H1 (cell line): Measurements from ENCODE around the gene TSPEAR. TPM values are rescaled to one million over a fixed set of nuclear protein-coding genes. Genes with fewer than 3 reads are reported as not detected.

ENCODE experiments used
- CTCF ChIA-PET: fragments of 300-600 bp; sonication (Branson Sonifier 250); formaldehyde crosslinking; loops from one replicate; lab custom pipeline; 2021; ENCODE audit not compliant: partially characterized antibody; lab: Charles Lee
- POLR2A ChIA-PET: fragments of 300-600 bp; sonication (Branson Sonifier 250); formaldehyde crosslinking; loops from one replicate; lab custom pipeline; 2021; ENCODE audit warnings: inconsistent platforms; ENCODE audit not compliant: partially characterized antibody; lab: Charles Lee
- DNase-seq, 2 experiments: peaks; one replicate each; pipeline versions ENCODE4 v3.0.0 to v3.0.0-alpha.2; 2010 to 2022; ENCODE audit warnings: low spot score in 2 of 2, low read depth in 1 of 2, mixed read lengths in 1 of 2
- FAIRE-seq: peaks from 2 replicates; lab custom pipeline; 2011; peaks lifted over from hg19 to GRCh38; lab: Jason Lieb, UNC
- H2AFZ ChIP-seq: 2 replicates; pipeline ENCODE4 v1.8.1; 2012; ENCODE audit warnings: low read length, inconsistent platforms
- H2AK5ac ChIP-seq: 2 replicates; pipeline ENCODE4 v1.6.1; 2013; ENCODE audit warnings: low read depth, low read length
- H2BK120ac ChIP-seq: replicated peaks from 2 replicates; pipeline ENCODE3; 2013; ENCODE audit warnings: low read depth, low read length, inconsistent platforms
- H2BK12ac ChIP-seq: 2 replicates; pipeline ENCODE4 v1.6.1; 2013; ENCODE audit warnings: low read depth, low read length
- H2BK15ac ChIP-seq: 2 replicates; pipeline ENCODE4 v1.6.1; 2013; ENCODE audit warnings: low read length
- H2BK20ac ChIP-seq: 2 replicates; pipeline ENCODE4 v1.6.1; 2013; ENCODE audit warnings: low read length
- H2BK5ac ChIP-seq: 2 replicates; pipeline ENCODE4 v1.6.1; 2013; ENCODE audit warnings: low read depth, low read length
- H3K14ac ChIP-seq: 2 replicates; pipeline ENCODE4 v1.6.1; 2013; ENCODE audit warnings: inconsistent platforms; ENCODE audit not compliant: insufficient read length
- H3K18ac ChIP-seq: 2 replicates; pipeline ENCODE4 v1.6.1; 2013; ENCODE audit warnings: low read length; ENCODE audit errors: extremely low read depth
- H3K23ac ChIP-seq: 2 replicates; pipeline ENCODE4 v1.6.1; 2013; ENCODE audit warnings: inconsistent platforms; ENCODE audit not compliant: insufficient read length
- H3K23me2 ChIP-seq: 2 replicates; pipeline ENCODE4 v1.6.1; 2013; ENCODE audit warnings: low read depth, low read length
- H3K27ac ChIP-seq: 2 replicates; pipeline ENCODE4 v1.6.1; 2011; ENCODE audit warnings: low read depth, low read length, inconsistent platforms
- H3K27me3 ChIP-seq, 4 experiments: replicated peaks in 1 of 4; 1 replicate in 1 of 4; 2 replicates in 3 of 4; pipeline versions ENCODE4 v1.6.1 to v1.8.1; 2011 to 2013; ENCODE audit warnings: low read length in 3 of 4, mild to moderate bottlenecking in 3 of 4, inconsistent platforms in 2 of 4, mixed read lengths in 2 of 4, moderate library complexity in 1 of 4; ENCODE audit not compliant: control insufficient read depth in 3 of 4, insufficient read depth in 3 of 4; ENCODE audit errors: extremely low read depth in 1 of 4
- H3K36me3 ChIP-seq, 4 experiments: 2 replicates each; pipeline versions ENCODE4 v1.6.1 to v1.8.1; 2011 to 2013; ENCODE audit warnings: mild to moderate bottlenecking in 4 of 4, low read length in 3 of 4, moderate library complexity in 2 of 4, control low read depth in 1 of 4, inconsistent platforms in 1 of 4; ENCODE audit not compliant: insufficient read depth in 4 of 4, control insufficient read depth in 2 of 4
- H3K4ac ChIP-seq: replicated peaks from 2 replicates; pipeline ENCODE3; 2013; ENCODE audit warnings: low read length, low read depth, mixed read lengths, inconsistent platforms; ENCODE audit not compliant: insufficient read length
- H3K4me1 ChIP-seq, 4 experiments: replicated peaks in 1 of 4; 1 replicate in 1 of 4; 2 replicates in 3 of 4; pipeline versions ENCODE4 v1.6.1 to v1.8.1; 2011 to 2013; ENCODE audit warnings: low read length in 3 of 4, inconsistent platforms in 2 of 4, mixed read lengths in 1 of 4; ENCODE audit not compliant: insufficient read depth in 4 of 4, control insufficient read depth in 3 of 4
- H3K4me2 ChIP-seq, 2 experiments: 2 replicates each; pipeline versions ENCODE4 v1.6.1 to v1.8.1; 2011 to 2013; ENCODE audit warnings: low read depth in 2 of 2, low read length in 2 of 2, control low read depth in 1 of 2, inconsistent platforms in 1 of 2, mild to moderate bottlenecking in 1 of 2; ENCODE audit not compliant: insufficient read depth in 1 of 2
- H3K4me3 ChIP-seq, 4 experiments: fragments of 200-600, 300-600 bp in 1 of 4; sonication (generic), shearing (Covaris generic), sonication (Bioruptor Twin) in 1 of 4; 2 replicates each; pipeline versions ENCODE4 v1.5.1 to v1.8.1; 2011 to 2016; ENCODE audit warnings: low read length in 4 of 4, low read depth in 3 of 4, control low read depth in 2 of 4, inconsistent platforms in 2 of 4, mild to moderate bottlenecking in 2 of 4, mixed read lengths in 1 of 4, moderate library complexity in 1 of 4; ENCODE audit not compliant: insufficient read depth in 2 of 4; ENCODE audit errors: extremely low read depth in 1 of 4
- H3K56ac ChIP-seq: replicated peaks from 2 replicates; pipeline ENCODE3; 2013; ENCODE audit warnings: low read depth, mild to moderate bottlenecking, mixed read lengths, low read length, inconsistent platforms; ENCODE audit not compliant: insufficient read length
- H3K79me1 ChIP-seq: 2 replicates; pipeline ENCODE4 v1.6.1; 2013; ENCODE audit warnings: low read depth, low read length, control low read depth
- H3K79me2 ChIP-seq, 2 experiments: 2 replicates each; pipeline versions ENCODE4 v1.6.1 to v1.8.1; 2012 to 2013; ENCODE audit warnings: low read length in 2 of 2, mild to moderate bottlenecking in 2 of 2, inconsistent platforms in 1 of 2; ENCODE audit not compliant: insufficient read depth in 2 of 2, control insufficient read depth in 1 of 2
- H3K9ac ChIP-seq, 4 experiments: replicated peaks in 1 of 4; 1 replicate in 1 of 4; 2 replicates in 3 of 4; pipeline versions ENCODE4 v1.6.1 to v1.8.1; 2011 to 2013; ENCODE audit warnings: low read depth in 3 of 4, low read length in 3 of 4, control low read depth in 2 of 4, mild to moderate bottlenecking in 2 of 4, moderate library complexity in 2 of 4, inconsistent platforms in 1 of 4; ENCODE audit errors: extremely low read depth in 1 of 4
- H3K9me3 ChIP-seq, 2 experiments: 2 replicates each; pipeline versions ENCODE4 v1.6.1 to v1.8.1; 2012 to 2013; ENCODE audit warnings: mild to moderate bottlenecking in 2 of 2, moderate library complexity in 2 of 2, control low read depth in 1 of 2, inconsistent platforms in 1 of 2, low read depth in 1 of 2, low read length in 1 of 2, mixed read lengths in 1 of 2; ENCODE audit not compliant: insufficient read depth in 2 of 2
- H4K20me1 ChIP-seq, 2 experiments: replicated peaks in 1 of 2; 2 replicates each; pipeline versions ENCODE3 to v1.8.1; 2011 to 2013; ENCODE audit warnings: inconsistent platforms in 2 of 2, low read length in 2 of 2, mild to moderate bottlenecking in 1 of 2; ENCODE audit not compliant: insufficient read depth in 2 of 2, control insufficient read depth in 1 of 2
- H4K5ac ChIP-seq: 2 replicates; pipeline ENCODE4 v1.6.1; 2013; ENCODE audit warnings: low read length, low read depth, mixed read lengths, inconsistent platforms; ENCODE audit not compliant: insufficient read length
- H4K8ac ChIP-seq: 2 replicates; pipeline ENCODE4 v1.8.0; 2013; ENCODE audit warnings: mild to moderate bottlenecking, moderate library complexity, low read length, inconsistent platforms; ENCODE audit not compliant: insufficient read depth; ENCODE audit errors: extremely low read depth
- H4K91ac ChIP-seq: replicated peaks from 2 replicates; pipeline ENCODE3; 2013; ENCODE audit warnings: low read length, mixed read lengths, inconsistent platforms; ENCODE audit not compliant: insufficient read length
- BCL11A ChIP-seq, 2 experiments: IDR thresholded peaks; one replicate each; pipeline ENCODE4 v1.6.1; 2011; ENCODE audit warnings: low read depth in 2 of 2, low read length in 2 of 2, mild to moderate bottlenecking in 2 of 2
- CHD2 ChIP-seq: IDR thresholded peaks from 2 replicates; pipeline ENCODE4 v1.6.1; 2012; ENCODE audit warnings: low read length, improper control_type of control experiment
- JUND ChIP-seq: IDR thresholded peaks from 2 replicates; pipeline ENCODE4 v1.6.1; 2011; ENCODE audit warnings: mild to moderate bottlenecking, improper control_type of control experiment, low read length
- RAD21 ChIP-seq, 2 experiments: IDR thresholded peaks in 1 of 2; conservative IDR thresholded peaks in 1 of 2; 2 replicates each; pipeline ENCODE4 v1.6.1; 2011; ENCODE audit warnings: low read depth in 2 of 2, low read length in 2 of 2, improper control_type of control experiment in 1 of 2, inconsistent platforms in 1 of 2, mild to moderate bottlenecking in 1 of 2, moderate library complexity in 1 of 2
- RFX5 ChIP-seq: IDR thresholded peaks from 2 replicates; pipeline ENCODE4 v1.6.1; 2011; ENCODE audit warnings: low read depth, low read length, improper control_type of control experiment, borderline replicate concordance
- TAF7 ChIP-seq: optimal IDR thresholded peaks from 2 replicates; pipeline ENCODE3; 2011; ENCODE audit warnings: low read depth, mild to moderate bottlenecking, inconsistent platforms, low read length, moderate library complexity, borderline replicate concordance
- WGBS, 2 experiments: shearing (Covaris generic) in 1 of 2; methylation state at CpG; one replicate each; pipeline versions ENCODE4 v1.1.6 to v1.1.7; 2013 to 2015; ENCODE audit warnings: low lambda C conversion rate in 2 of 2, mixed read lengths in 2 of 2, inconsistent platforms in 1 of 2, low coverage in 1 of 2, missing lambda C conversion rate in 1 of 2; ENCODE audit not compliant: insufficient replicate concordance in 2 of 2, insufficient coverage in 1 of 2, insufficient read length in 1 of 2; ENCODE audit errors: extremely low coverage in 1 of 2, missing lambda C conversion rate in 1 of 2; 5-methylcytosine and 5-hydroxymethylcytosine counted together
- polyA plus RNA-seq, 7 experiments: library from polyadenylated mRNA; depleted of rRNA in 3 of 7; stranded (reverse) in 5 of 7; unstranded in 2 of 7; fragments of >200 nt in 5 of 7; fragments of 200-250 nt in 2 of 7; gene quantifications; 1 replicate in 5 of 7; 2 replicates in 1 of 7; 4 replicates in 1 of 7; pipeline versions ENCODE4 v1.2.1 to v1.2.3, GENCODE V29; 2011 to 2013; ENCODE audit warnings: missing spikeins in 2 of 7, mixed read lengths in 2 of 7
- total RNA-seq: library from RNA; stranded (reverse); fragmentation: NEBNext Ultra II Directional; extraction: Animal tissue kit (Norgen Biotek cat#: 25700); gene quantifications from 2 replicates; pipeline ENCODE4 v1.2.1, GENCODE V29; 2021

The TSPEAR gene
- total and polyA plus RNA-seq, 2 of the 8 experiments (the other 6 are each of a cell fraction or from before 2014, with no cell fraction given): 0.58 to 0.89 TPM

DNA sequence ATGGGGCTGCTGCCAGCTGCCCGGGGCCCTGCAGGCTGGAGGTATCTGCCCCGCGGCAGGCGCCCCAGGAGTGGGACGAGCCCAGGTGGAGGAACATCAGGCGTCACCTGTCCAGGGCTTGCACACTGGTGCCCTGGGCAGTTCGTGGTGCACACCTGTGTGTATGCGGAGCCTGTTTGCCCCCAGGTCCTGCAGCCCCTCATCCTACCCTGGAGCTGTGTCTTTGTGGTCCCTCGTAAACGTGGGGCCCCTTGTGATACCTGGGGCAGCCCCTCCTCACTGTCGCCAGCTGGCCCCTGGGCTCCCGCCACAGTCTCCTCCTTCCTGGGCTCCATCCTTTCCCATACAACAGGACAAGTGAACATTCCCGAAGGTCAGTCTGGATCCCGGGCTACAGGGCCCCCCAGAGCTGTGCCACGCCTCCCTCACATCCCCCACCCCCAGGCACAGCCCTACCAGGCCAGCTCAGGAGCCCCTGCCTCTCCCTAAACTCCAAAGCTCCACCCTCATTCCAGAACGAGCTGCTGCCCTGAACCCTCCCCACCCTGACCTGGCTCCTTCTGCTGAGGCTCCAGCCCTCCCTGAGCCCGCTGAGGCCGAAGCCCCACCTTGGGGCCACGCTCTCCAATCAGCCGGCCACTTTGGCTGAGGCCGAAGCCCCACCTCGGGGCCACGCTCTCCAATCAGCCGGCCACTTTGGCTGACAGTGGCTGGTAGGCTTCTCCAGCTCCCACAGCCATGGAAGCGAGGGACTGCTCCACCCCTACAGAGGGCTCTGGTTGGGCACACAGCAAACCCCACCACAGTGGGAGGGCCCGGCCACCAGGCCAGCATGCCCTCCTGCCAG is 47.6 kb upstream of the TSPEAR start:
- WGBS, 2 experiments: 87% methylated on average over 25 of the region's 26 CpGs; no CpG with 5 or more reads in 1 of the 2 experiments
- no peak overlapping the region for H4K8ac ChIP-seq
- H3K9me3 ChIP-seq: peaks cover 0 to 6% of the 10 kb centered on the region in 2 experiments; a peak in 1 of 4 replicates
- TF ChIP-seq BCL11A (IDR thresholded peaks at IDR 0.05; ENCODE audit: low read depth in 2 of 2, low read length in 2 of 2) (no peak), RFX5 (no peak), JUND (no peak), RAD21 (IDR thresholded peaks at IDR 0.05 in 1 of 2, conservative IDR thresholded peaks at IDR 0.05 in 1 of 2; ENCODE audit: low read depth in 2 of 2, low read length in 2 of 2) (no peak), CHD2 (no peak), TAF7 (no peak)
- no peaks in the 10 kb centered on the region for H3K36me3 ChIP-seq
- peak overlapping the region; percentile 49 for H4K91ac ChIP-seq
- H3K18ac ChIP-seq: no peak overlapping the region; the same call in 1 of the 2 replicates
- no peak for DNase-seq
- no peak overlapping the region for H2AFZ ChIP-seq
- peaks cover 0 to 19% (median 8%) of the 10 kb centered on the region in 4 experiments; a peak in 5 of 7 replicates for H3K4me1 ChIP-seq
- no peaks in the 10 kb centered on the region for H3K79me2 ChIP-seq
- no peak overlapping the region for H3K4me3 ChIP-seq
- POLR2A ChIA-PET: interaction anchor here (0.6 to 2.6 kb wide), 4 partner anchors 9 to 240 kb away, joined by 3 to 10 read pairs (median 4); partner anchors contain the start of gene UBE2G2
- H3K27me3 ChIP-seq: no peaks in the 10 kb centered on the region
- no peak overlapping the region for H2BK5ac ChIP-seq
- no peak overlapping the region for H3K14ac ChIP-seq
- no peak overlapping the region for H2BK20ac ChIP-seq
- H3K23ac ChIP-seq: no peak overlapping the region
- peak overlapping the region; percentile 53; the same call in 1 of the 2 replicates for H2AK5ac ChIP-seq
- H3K56ac ChIP-seq: no peak overlapping the region
- peak overlapping the region; percentile 4 for H4K5ac ChIP-seq
- H3K4me2 ChIP-seq: no peak overlapping the region; a peak in 1 of 4 replicates
- no peaks in the 10 kb centered on the region for H4K20me1 ChIP-seq
- H3K27ac ChIP-seq: no peak overlapping the region
- CTCF ChIA-PET: interaction anchor here (1.1 to 4.7 kb wide), 11 partner anchors 10 to 167 kb away, joined by 3 to 28 read pairs (median 4); partner anchors contain the start of gene KRTAP10-6
- no peaks in the 10 kb centered on the region for H3K79me1 ChIP-seq
- H3K4ac ChIP-seq: peak overlapping the region; percentile 23
- H2BK120ac ChIP-seq: no peak overlapping the region
- no peak for FAIRE-seq
- 0 out of 2 replicates have a peak overlapping the region, but pooled peaks have one; percentile 46 for H2BK15ac ChIP-seq
- no peaks in the 10 kb centered on the region for H3K23me2 ChIP-seq
- H2BK12ac ChIP-seq: peak overlapping the region; percentile 75; the same call in 1 of the 2 replicates
- no peak overlapping the region for H3K9ac ChIP-seq
